ENCODE data around the gene PLBD2.

PLBD2 gene

GRCh38 chr12:113397497-113398197 is 39.3 kb downstream of the PLBD2 start:
- Histone ChIP-seq H3K79me2 (no peaks in the 10 kb centered on the region), H3K4me3 (ENCODE audit: low read depth, low read length) (no peak overlapping the region), H3K27me3 (ENCODE audit: control insufficient read depth, insufficient read depth, low read length) (no peaks in the 10 kb centered on the region), H3K27ac (no peak overlapping the region), H3K9me3 (ENCODE audit: control insufficient read depth, low read length) (no peaks in the 10 kb centered on the region), H3K9ac (no peak overlapping the region), H3K4me2 (ENCODE audit: low read length) (no peak overlapping the region), H3K4me1 (no peaks in the 10 kb centered on the region), H3K36me3 (ENCODE audit: control insufficient read depth, insufficient read depth, low read length) (no peaks in the 10 kb centered on the region), H2AFZ (no peak overlapping the region)
- TF ChIP-seq CTCF (IDR thresholded peaks at IDR 0.05) = no peak

- Histone ChIP-seq H3K79me2 (no peaks in the 10 kb centered on the region), H3K4me3 (ENCODE audit: low read depth, low read length) (no peak overlapping the region), H3K9ac (no peak overlapping the region), H3K4me1 (no peaks in the 10 kb centered on the region), H3K27me3 (ENCODE audit: control insufficient read depth, insufficient read depth, low read length) (no peaks in the 10 kb centered on the region), H3K9me3 (ENCODE audit: control insufficient read depth, low read length) (no peaks in the 10 kb centered on the region), H3K4me2 (ENCODE audit: low read length) (no peak overlapping the region), H3K27ac (no peak overlapping the region), H2AFZ (no peak overlapping the region), H3K36me3 (ENCODE audit: control insufficient read depth, insufficient read depth, low read length) (no peaks in the 10 kb centered on the region)
- no peak for TF ChIP-seq CTCF (IDR thresholded peaks at IDR 0.05)
These were observed 40.2 kb downstream of the PLBD2 start for GRCh38 chr12:113398346-113399290.

- no peak overlapping the region for H3K4me3 ChIP-seq (ENCODE audit: low read depth, low read length)
- H3K27me3 ChIP-seq (ENCODE audit: control insufficient read depth, insufficient read depth, low read length) = no peaks in the 10 kb centered on the region
- H3K9me3 ChIP-seq (ENCODE audit: control insufficient read depth, low read length) = no peaks in the 10 kb centered on the region
- H2AFZ ChIP-seq = no peak overlapping the region
- no peaks in the 10 kb centered on the region for H3K4me1 ChIP-seq
- H3K4me2 ChIP-seq (ENCODE audit: low read length) = no peak overlapping the region
- no peak overlapping the region for H3K27ac ChIP-seq
- H3K9ac ChIP-seq = no peak overlapping the region
- H3K79me2 ChIP-seq = no peaks in the 10 kb centered on the region
- TF ChIP-seq CTCF (IDR thresholded peaks at IDR 0.05) = no peak
- no peaks in the 10 kb centered on the region for H3K36me3 ChIP-seq (ENCODE audit: control insufficient read depth, insufficient read depth, low read length)
These were observed 41.1 kb downstream of the PLBD2 start for GRCh38 chr12:113399490-113399889.

GRCh38 chr12:113400362-113400761 is 42.0 kb downstream of the PLBD2 start:
- H3K27ac ChIP-seq = no peak overlapping the region
- no peaks in the 10 kb centered on the region for H3K79me2 ChIP-seq
- no peak overlapping the region for H3K4me2 ChIP-seq (ENCODE audit: low read length)
- no peak for TF ChIP-seq CTCF (IDR thresholded peaks at IDR 0.05)
- H3K9me3 ChIP-seq (ENCODE audit: control insufficient read depth, low read length) = no peaks in the 10 kb centered on the region
- H2AFZ ChIP-seq = no peak overlapping the region
- no peak overlapping the region for H3K9ac ChIP-seq
- H3K27me3 ChIP-seq (ENCODE audit: control insufficient read depth, insufficient read depth, low read length) = no peaks in the 10 kb centered on the region
- H3K36me3 ChIP-seq (ENCODE audit: control insufficient read depth, insufficient read depth, low read length) = no peaks in the 10 kb centered on the region
- no peaks in the 10 kb centered on the region for H3K4me1 ChIP-seq
- no peak overlapping the region for H3K4me3 ChIP-seq (ENCODE audit: low read depth, low read length)

All from parathyroid adenoma (tissue), 2 donors.